B cell (primary cell): ENCODE data around the gene FKRP. TPM values are rescaled to one million over a fixed set of nuclear protein-coding genes. Genes with fewer than 3 reads are reported as not detected.

Experiments used
- ATAC-seq: fragments of 200-7000 bp; cut with Tn5 transposase; one replicate; pipeline ENCODE4 v1.10.0; 2021; ENCODE audit warnings: low read depth, mild to moderate bottlenecking, moderate number of reproducible peaks, moderate library complexity
- CTCF ChIA-PET: fragments of 350-600 bp; sonication (Branson Sonifier 250); formaldehyde crosslinking; loops from one replicate; lab custom pipeline; 2021; ENCODE audit warnings: antibody characterized with exemption, inconsistent platforms; lab: Charles Lee
- POLR2A ChIA-PET: fragments of 350-600 bp; sonication (Branson Sonifier 250); formaldehyde crosslinking; loops from one replicate; lab custom pipeline; 2021; ENCODE audit warnings: antibody characterized with exemption; lab: Charles Lee
- DNase-seq: peaks from one replicate; pipeline ENCODE4 v3.0.0; 2013
- H2AFZ ChIP-seq: 2 replicates; pipeline ENCODE4 v1.6.1; 2012; ENCODE audit warnings: mild to moderate bottlenecking, low read depth, low read length; ENCODE audit not compliant: insufficient read depth, poor library complexity, severe bottlenecking
- H3K27ac ChIP-seq, 2 donors: 1 replicate in 1 of 2; 2 replicates in 1 of 2; pipeline ENCODE4 v1.5.1; 2012 to 2013; ENCODE audit warnings: low read length in 2 of 2, mild to moderate bottlenecking in 2 of 2, moderate library complexity in 1 of 2
- H3K27me3 ChIP-seq, 4 experiments: fragments of 200-600 bp in 1 of 4; sonication (generic) in 1 of 4; replicated peaks in 1 of 4; 1 replicate in 2 of 4; 2 replicates in 2 of 4; pipeline versions ENCODE4 v1.6.1 to v1.7.0; 2013 to 2016; ENCODE audit warnings: low read length in 3 of 4, mild to moderate bottlenecking in 2 of 4, mixed read lengths in 1 of 4, moderate library complexity in 1 of 4; ENCODE audit not compliant: insufficient read depth in 4 of 4, control insufficient read depth in 3 of 4; ENCODE audit errors: control extremely low read depth in 1 of 4
- H3K36me3 ChIP-seq, 2 experiments: replicated peaks in 1 of 2; 1 replicate in 1 of 2; 2 replicates in 1 of 2; pipeline versions ENCODE4 v1.6.1 to v1.7.1; 2013; ENCODE audit warnings: low read length in 1 of 2; ENCODE audit not compliant: insufficient read depth in 2 of 2, control insufficient read depth in 1 of 2; ENCODE audit errors: control extremely low read depth in 1 of 2, extremely low read depth in 1 of 2
- H3K4me1 ChIP-seq, 2 donors: fragments of 200-600 bp in 1 of 2; sonication (generic) in 1 of 2; 1 replicate in 1 of 2; 2 replicates in 1 of 2; pipeline versions ENCODE4 v1.5.1 to v1.6.1; 2013 to 2017; ENCODE audit warnings: low read length in 2 of 2; ENCODE audit not compliant: control insufficient read depth in 2 of 2, insufficient read depth in 2 of 2
- H3K4me2 ChIP-seq: replicated peaks from 2 replicates; pipeline ENCODE3; 2012; ENCODE audit warnings: mild to moderate bottlenecking, low read depth, low read length; ENCODE audit not compliant: poor library complexity, severe bottlenecking
- H3K4me3 ChIP-seq, 5 experiments: fragments of 200-600 bp in 1 of 5; sonication (generic) in 1 of 5; 1 replicate in 3 of 5; 2 replicates in 2 of 5; pipeline versions ENCODE4 v1.5.1 to v1.7.0; 2011 to 2016; ENCODE audit warnings: low read length in 4 of 5, mild to moderate bottlenecking in 4 of 5, low read depth in 2 of 5, control low read depth in 1 of 5, moderate library complexity in 1 of 5; ENCODE audit not compliant: insufficient read depth in 1 of 5; ENCODE audit errors: control extremely low read depth in 1 of 5, extremely low read depth in 1 of 5
- H3K79me2 ChIP-seq: fragments of 200-600 bp; sonication (generic); one replicate; pipeline ENCODE4 v1.6.0; 2016; ENCODE audit warnings: low read length; ENCODE audit not compliant: control insufficient read depth, insufficient read depth
- H3K9ac ChIP-seq: fragments of 200-600 bp; sonication (generic); 2 replicates; pipeline ENCODE4 v1.6.1; 2017; ENCODE audit warnings: mild to moderate bottlenecking, low read length, moderate library complexity
- H3K9me3 ChIP-seq, 3 donors: one replicate each; pipeline versions ENCODE4 v1.6.1 to v1.7.1; 2013; ENCODE audit warnings: low read length in 2 of 3; ENCODE audit not compliant: control insufficient read depth in 2 of 3, insufficient read depth in 1 of 3; ENCODE audit errors: control extremely low read depth in 1 of 3
- H4K20me1 ChIP-seq: 2 replicates; pipeline ENCODE4 v1.6.0; 2012; ENCODE audit warnings: mild to moderate bottlenecking, low read length; ENCODE audit not compliant: insufficient read depth, control insufficient read depth, poor library complexity, severe bottlenecking
- H3K27ac Mint-ChIP-seq: one replicate; pipeline ENCODE4 v1.8.0; 2021; ENCODE audit warnings: mixed read lengths
- H3K27me3 Mint-ChIP-seq: one replicate; pipeline ENCODE4 v1.8.0; 2021; ENCODE audit warnings: mixed read lengths
- H3K4me1 Mint-ChIP-seq: one replicate; pipeline ENCODE4 v1.8.0; 2021; ENCODE audit warnings: mixed read lengths
- H3K4me3 Mint-ChIP-seq: one replicate; pipeline ENCODE4 v1.8.0; 2021; ENCODE audit warnings: mixed read lengths
- H3K9me3 Mint-ChIP-seq: one replicate; pipeline ENCODE4 v1.8.0; 2022; ENCODE audit warnings: mixed read lengths; ENCODE audit not compliant: insufficient read depth
- EZH2 ChIP-seq: IDR thresholded peaks from 2 replicates; pipeline ENCODE4 v1.6.1; 2012; ENCODE audit warnings: borderline replicate concordance, low read depth, mild to moderate bottlenecking, moderate library complexity, low read length; ENCODE audit not compliant: insufficient read depth, poor library complexity, severe bottlenecking
- WGBS: methylation state at CpG from one replicate; pipeline ENCODE4 v1.1.5; 2013; ENCODE audit warnings: missing lambda C conversion rate; ENCODE audit not compliant: insufficient coverage; 5-methylcytosine and 5-hydroxymethylcytosine counted together
- intact Hi-C: fragments of 100-400 bp; cut with micrococcal nuclease; formaldehyde crosslinking; loops from one replicate; pipeline ENCODE4 v1.10.0; 2022
- polyA plus RNA-seq: library from polyadenylated mRNA; depleted of rRNA; stranded (reverse); fragments of >200 nt; gene quantifications from 2 replicates; pipeline ENCODE4 v1.2.3, GENCODE V29; 2012
- total RNA-seq, 2 donors: library from RNA; stranded (reverse); fragments of 120-200 nt in 1 of 2; gene quantifications; 1 replicate in 1 of 2; 2 replicates in 1 of 2; pipeline versions ENCODE4 v1.2.3 to v1.2.4, GENCODE V29; 2013 to 2022
- TF ChIP-seq, protein P1 (sequence below): fragments of 200-600 bp; IDR thresholded peaks from one replicate; pipeline ENCODE4 v1.8.0; 2022; ENCODE audit warnings: antibody characterized with exemption, mild to moderate bottlenecking

Gene FKRP
- total and polyA plus RNA-seq, 2 donors (not counting 1 experiment from before 2014, with no cell fraction given): 30.2 to 38.8 TPM

DNA sequence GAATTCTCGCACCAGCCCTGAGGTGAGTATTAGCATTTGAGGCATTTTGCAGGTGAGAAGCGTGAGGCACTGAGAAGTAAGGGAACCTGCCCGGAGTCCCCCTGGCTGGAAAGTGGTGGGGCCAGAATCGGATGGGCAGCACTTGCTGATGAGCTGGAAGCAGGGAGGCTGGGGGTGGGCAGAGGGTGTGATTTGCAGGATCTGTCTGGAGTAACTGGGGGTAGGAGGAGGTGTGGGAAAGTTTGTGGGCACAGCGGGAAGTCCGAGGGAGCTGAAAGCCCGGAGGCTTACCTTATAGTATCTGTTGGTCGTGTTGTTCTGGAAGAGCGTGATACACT is 49.0 kb upstream of the FKRP start:
- ChIA-PET CTCF (interaction anchor here (0.8 to 1.6 kb wide), 4 partner anchors 9 to 60 kb away, joined by 3 to 7 read pairs (median 4); no protein-coding TSS in a partner anchor), POLR2A (no interaction called here)
- Histone ChIP-seq H3K27ac (no peak overlapping the region), H3K9ac (no peak overlapping the region), H3K27me3 (no peaks in the 10 kb centered on the region), H2AFZ (no peak overlapping the region), H3K79me2 (peaks cover 71% of the 10 kb centered on the region), H3K36me3 (peaks cover 23 to 100% of the 10 kb centered on the region in 2 experiments), H3K4me1 (no peaks in the 10 kb centered on the region), H4K20me1 (peaks cover 100% of the 10 kb centered on the region), H3K9me3 (no peaks in the 10 kb centered on the region), H3K4me3 (no peak overlapping the region), H3K4me2 (no peak overlapping the region)
- TF ChIP-seq, protein P1, sequence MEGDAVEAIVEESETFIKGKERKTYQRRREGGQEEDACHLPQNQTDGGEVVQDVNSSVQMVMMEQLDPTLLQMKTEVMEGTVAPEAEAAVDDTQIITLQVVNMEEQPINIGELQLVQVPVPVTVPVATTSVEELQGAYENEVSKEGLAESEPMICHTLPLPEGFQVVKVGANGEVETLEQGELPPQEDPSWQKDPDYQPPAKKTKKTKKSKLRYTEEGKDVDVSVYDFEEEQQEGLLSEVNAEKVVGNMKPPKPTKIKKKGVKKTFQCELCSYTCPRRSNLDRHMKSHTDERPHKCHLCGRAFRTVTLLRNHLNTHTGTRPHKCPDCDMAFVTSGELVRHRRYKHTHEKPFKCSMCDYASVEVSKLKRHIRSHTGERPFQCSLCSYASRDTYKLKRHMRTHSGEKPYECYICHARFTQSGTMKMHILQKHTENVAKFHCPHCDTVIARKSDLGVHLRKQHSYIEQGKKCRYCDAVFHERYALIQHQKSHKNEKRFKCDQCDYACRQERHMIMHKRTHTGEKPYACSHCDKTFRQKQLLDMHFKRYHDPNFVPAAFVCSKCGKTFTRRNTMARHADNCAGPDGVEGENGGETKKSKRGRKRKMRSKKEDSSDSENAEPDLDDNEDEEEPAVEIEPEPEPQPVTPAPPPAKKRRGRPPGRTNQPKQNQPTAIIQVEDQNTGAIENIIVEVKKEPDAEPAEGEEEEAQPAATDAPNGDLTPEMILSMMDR: no peak
- no peak for TF ChIP-seq EZH2
- no peak overlapping the region for H3K27ac Mint-ChIP-seq
- no peak overlapping the region for H3K4me3 Mint-ChIP-seq
- peaks cover 3% of the 10 kb centered on the region for H3K4me1 Mint-ChIP-seq
- DNase-seq (no peak), ATAC-seq (no peak)
- intact Hi-C loops: no loop called here
- H3K9me3 Mint-ChIP-seq: no peaks in the 10 kb centered on the region
- 95% methylated on average over 9 of the region's 9 CpGs for WGBS
- H3K27me3 Mint-ChIP-seq: no peaks in the 10 kb centered on the region

DNA sequence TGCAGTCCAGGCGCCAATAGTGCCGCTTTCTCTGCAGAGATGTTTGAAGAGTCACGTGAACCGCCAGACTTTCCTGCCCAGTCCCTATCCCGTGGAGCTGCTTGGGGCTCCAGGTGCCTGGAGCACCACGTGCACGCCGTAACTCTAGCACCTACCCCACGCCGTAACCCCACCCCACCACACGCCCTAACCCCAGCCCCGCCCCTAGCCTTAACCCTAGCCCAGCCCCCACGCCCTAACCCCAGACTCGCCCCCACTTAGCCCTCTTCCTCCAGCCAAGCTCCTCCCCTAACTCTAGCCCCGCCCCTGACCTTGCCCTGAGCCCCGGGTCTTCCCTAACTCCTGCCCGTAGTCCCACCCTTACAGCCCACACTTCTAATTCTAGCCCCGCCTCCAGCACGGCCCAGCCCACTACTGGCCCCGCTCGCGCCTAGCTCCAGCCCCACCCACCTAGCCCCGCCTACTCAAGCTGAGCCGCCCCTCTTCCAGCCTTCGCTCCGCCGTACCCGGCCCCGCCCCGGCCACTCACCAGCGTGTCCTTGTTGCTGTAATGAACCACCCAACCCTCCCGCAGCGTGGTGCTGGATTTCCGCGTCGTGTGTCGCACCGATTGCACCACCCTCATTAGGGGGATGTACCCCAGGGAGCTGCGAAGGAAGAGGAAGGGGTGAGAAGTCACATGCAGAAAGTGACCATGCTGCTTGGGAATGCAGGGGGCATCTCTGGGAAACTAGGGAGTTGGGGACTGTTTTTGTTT is 48.5 kb upstream of the FKRP start:
- ChIA-PET CTCF (interaction anchor here (0.9 to 1.6 kb wide), 3 partner anchors 9 to 60 kb away, joined by 3 to 7 read pairs (median 6); no protein-coding TSS in a partner anchor), POLR2A (no interaction called here)
- H3K9ac ChIP-seq: no peak overlapping the region
- Mint-ChIP-seq H3K4me1 (peaks cover 3% of the 10 kb centered on the region), H3K27me3 (no peaks in the 10 kb centered on the region), H3K27ac (no peak overlapping the region), H3K4me3 (no peak overlapping the region), H3K9me3 (no peaks in the 10 kb centered on the region)
- no peak overlapping the region for H3K4me2 ChIP-seq
- H2AFZ ChIP-seq: no peak overlapping the region
- peak; percentile 21 for ATAC-seq
- peaks cover 18 to 99% of the 10 kb centered on the region in 2 experiments for H3K36me3 ChIP-seq
- no peaks in the 10 kb centered on the region for H3K9me3 ChIP-seq
- TF ChIP-seq, protein P1: no peak
- no peak for TF ChIP-seq EZH2
- H3K27ac ChIP-seq: no peak overlapping the region
- H3K79me2 ChIP-seq: peaks cover 72% of the 10 kb centered on the region
- no peaks in the 10 kb centered on the region for H3K27me3 ChIP-seq
- WGBS: 96% methylated on average over 20 of the region's 39 CpGs
- DNase-seq: no peak
- no peaks in the 10 kb centered on the region for H3K4me1 ChIP-seq
- no peak overlapping the region for H3K4me3 ChIP-seq
- intact Hi-C loops: no loop called here
- H4K20me1 ChIP-seq: peaks cover 100% of the 10 kb centered on the region
